Measurements from ENCODE around the gene SLC7A10. TPM values are rescaled to one million over a fixed set of nuclear protein-coding genes. Genes with fewer than 3 reads are reported as not detected.

The SLC7A10 gene
- total RNA-seq, 1 donor from 2014 or later, result not detected

GRCh38 chr19:33207903-33208302, 17.7 kb downstream of the SLC7A10 start:
- Histone ChIP-seq H3K36me3 (peaks cover 18 to 40% of the 10 kb centered on the region in 2 donors), H3K27ac (no peak overlapping the region), H3K27me3 (no peaks in the 10 kb centered on the region), H3K4me3 (no peak overlapping the region), H3K9me3 (no peaks in the 10 kb centered on the region), H3K4me1 (no peaks in the 10 kb centered on the region)
- intact Hi-C loops (cut with DNase I), result no loop called here
- no peak for DNase-seq (ENCODE audit: low spot score in 2 of 2)
- no peak for TF ChIP-seq CTCF (IDR thresholded peaks at IDR 0.05)

GRCh38 chr19:33207040-33207620, 18.5 kb downstream of the SLC7A10 start:
- Histone ChIP-seq H3K27me3 (no peaks in the 10 kb centered on the region), H3K4me3 (no peak overlapping the region), H3K4me1 (no peaks in the 10 kb centered on the region), H3K36me3 (peaks cover 18 to 46% of the 10 kb centered on the region in 2 donors), H3K9me3 (no peaks in the 10 kb centered on the region), H3K27ac (no peak overlapping the region)
- intact Hi-C loops (cut with DNase I), result no loop called here
- no peak for DNase-seq (ENCODE audit: low spot score in 2 of 2)
- no peak for TF ChIP-seq CTCF (IDR thresholded peaks at IDR 0.05)

- no peaks in the 10 kb centered on the region for H3K4me1 ChIP-seq
- H3K27me3 ChIP-seq, result no peaks in the 10 kb centered on the region
- H3K27ac ChIP-seq, result no peak overlapping the region
- TF ChIP-seq CTCF (IDR thresholded peaks at IDR 0.05), result no peak
- intact Hi-C loops (cut with DNase I), result no loop called here
- no peak overlapping the region for H3K4me3 ChIP-seq
- H3K36me3 ChIP-seq, result peaks cover 18 to 46% of the 10 kb centered on the region in 2 donors
- no peaks in the 10 kb centered on the region for H3K9me3 ChIP-seq
- no peak for DNase-seq (ENCODE audit: low spot score in 2 of 2)
These were observed 19.2 kb downstream of the SLC7A10 start for GRCh38 chr19:33206261-33207039.

GRCh38 chr19:33205531-33206260, 20.0 kb downstream of the SLC7A10 start:
- Histone ChIP-seq H3K4me1 (no peaks in the 10 kb centered on the region), H3K27ac (no peak overlapping the region), H3K4me3 (no peak overlapping the region), H3K27me3 (no peaks in the 10 kb centered on the region), H3K36me3 (peaks cover 18 to 46% of the 10 kb centered on the region in 2 donors), H3K9me3 (no peaks in the 10 kb centered on the region)
- intact Hi-C loops (cut with DNase I), result no loop called here
- no peak for TF ChIP-seq CTCF (IDR thresholded peaks at IDR 0.05)
- no peak for DNase-seq (ENCODE audit: low spot score in 2 of 2)

- Histone ChIP-seq H3K27me3 (no peaks in the 10 kb centered on the region), H3K4me3 (no peak overlapping the region), H3K9me3 (no peaks in the 10 kb centered on the region), H3K4me1 (no peaks in the 10 kb centered on the region), H3K36me3 (peaks cover 18 to 46% of the 10 kb centered on the region in 2 donors), H3K27ac (no peak overlapping the region)
- intact Hi-C loops (cut with DNase I), result no loop called here
- no peak for TF ChIP-seq CTCF (IDR thresholded peaks at IDR 0.05)
- DNase-seq (ENCODE audit: low spot score in 2 of 2), result no peak
These were observed 20.5 kb downstream of the SLC7A10 start for GRCh38 chr19:33205110-33205509.

Data from ascending aorta (tissue), 2 donors.